ENCODE measurements around the gene UVRAG. TPM values are rescaled to one million over a fixed set of nuclear protein-coding genes. Genes with fewer than 3 reads are reported as not detected.

UVRAG gene
- total RNA-seq, 2 donors from 2014 or later, result 10.9 to 31.0 TPM

DNA sequence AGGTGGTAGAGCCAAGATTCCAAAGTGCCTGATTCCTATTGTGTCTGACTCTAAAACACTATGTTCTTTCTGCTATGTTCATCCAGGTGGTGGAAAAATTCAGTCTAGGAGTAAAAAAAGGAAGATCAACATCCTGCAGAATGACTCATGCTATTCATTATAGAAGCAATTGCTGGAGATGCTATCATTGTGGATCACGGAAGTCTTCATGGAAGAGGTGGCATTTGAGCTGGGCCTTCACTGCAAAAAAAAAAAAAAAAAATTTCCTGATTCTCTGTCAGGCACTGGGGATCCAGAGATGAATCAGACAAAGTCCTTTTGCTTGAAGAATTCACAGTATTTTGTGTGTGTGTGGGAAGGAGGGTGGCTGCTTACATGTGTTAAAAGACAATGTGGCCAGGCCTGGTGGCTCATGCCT is 1.4 kb upstream of the UVRAG start:
- H3K27ac ChIP-seq, result peak overlapping the region in 3 of 4 donors; percentile 84 to 92 (median 86)
- no peaks in the 10 kb centered on the region for H3K36me3 ChIP-seq (replicated peaks in 1 of 2; ENCODE audit: insufficient read depth in 1 of 2, low read depth in 2 of 2)
- H3K4me3 ChIP-seq, result no peak overlapping the region
- TF ChIP-seq, protein P1, sequence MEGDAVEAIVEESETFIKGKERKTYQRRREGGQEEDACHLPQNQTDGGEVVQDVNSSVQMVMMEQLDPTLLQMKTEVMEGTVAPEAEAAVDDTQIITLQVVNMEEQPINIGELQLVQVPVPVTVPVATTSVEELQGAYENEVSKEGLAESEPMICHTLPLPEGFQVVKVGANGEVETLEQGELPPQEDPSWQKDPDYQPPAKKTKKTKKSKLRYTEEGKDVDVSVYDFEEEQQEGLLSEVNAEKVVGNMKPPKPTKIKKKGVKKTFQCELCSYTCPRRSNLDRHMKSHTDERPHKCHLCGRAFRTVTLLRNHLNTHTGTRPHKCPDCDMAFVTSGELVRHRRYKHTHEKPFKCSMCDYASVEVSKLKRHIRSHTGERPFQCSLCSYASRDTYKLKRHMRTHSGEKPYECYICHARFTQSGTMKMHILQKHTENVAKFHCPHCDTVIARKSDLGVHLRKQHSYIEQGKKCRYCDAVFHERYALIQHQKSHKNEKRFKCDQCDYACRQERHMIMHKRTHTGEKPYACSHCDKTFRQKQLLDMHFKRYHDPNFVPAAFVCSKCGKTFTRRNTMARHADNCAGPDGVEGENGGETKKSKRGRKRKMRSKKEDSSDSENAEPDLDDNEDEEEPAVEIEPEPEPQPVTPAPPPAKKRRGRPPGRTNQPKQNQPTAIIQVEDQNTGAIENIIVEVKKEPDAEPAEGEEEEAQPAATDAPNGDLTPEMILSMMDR (IDR thresholded peaks at IDR 0.05), result no peak
- no peaks in the 10 kb centered on the region for H3K27me3 ChIP-seq
- peaks cover 18% of the 10 kb centered on the region for H3K4me1 ChIP-seq
- no peaks in the 10 kb centered on the region for H3K9me3 ChIP-seq
- DNase-seq (no peak), ATAC-seq (no peak)
- WGBS, 2 donors, result 69 to 79% methylated on average over 1 of the region's 1 CpG
- intact Hi-C loops (cut with DNase I), result no loop called here

DNA sequence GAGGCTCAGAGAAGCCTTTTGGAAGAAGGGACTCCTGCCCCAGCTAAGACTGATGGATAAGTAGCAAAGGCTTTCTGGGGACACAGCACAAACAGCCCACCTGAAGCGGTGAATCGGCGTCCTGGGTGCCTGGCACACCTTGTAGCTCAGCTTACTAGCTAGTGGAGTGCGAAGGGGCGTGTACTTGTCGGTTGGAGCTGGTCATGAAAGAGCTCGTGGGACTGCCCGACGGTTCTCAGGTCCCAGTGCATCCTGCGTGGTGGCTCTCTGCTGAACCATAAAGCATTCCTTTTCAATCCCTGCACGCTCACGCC is 690 bp upstream of the UVRAG start:
- ATAC-seq (peak; percentile 36), DNase-seq (no peak)
- peak overlapping the region; percentile 53 to 92 (median 85) for H3K27ac ChIP-seq
- H3K4me1 ChIP-seq, result peaks cover 18% of the 10 kb centered on the region
- intact Hi-C loops (cut with DNase I), result no loop called here
- WGBS, 2 donors, result 0 to 1% methylated on average over 11 to 12 of the region's 12 CpGs
- no peaks in the 10 kb centered on the region for H3K27me3 ChIP-seq
- H3K36me3 ChIP-seq (replicated peaks in 1 of 2; ENCODE audit: insufficient read depth in 1 of 2, low read depth in 2 of 2), result no peaks in the 10 kb centered on the region
- peak overlapping the region in 1 of 2 donors; percentile 93 for H3K4me3 ChIP-seq
- TF ChIP-seq, protein P1 (IDR thresholded peaks at IDR 0.05), result no peak
- TF ChIP-seq POLR2A (IDR thresholded peaks at IDR 0.05), result no peak
- H3K9me3 ChIP-seq, result no peaks in the 10 kb centered on the region

GRCh38 chr11:75815345-75816168 is 547 bp downstream of the UVRAG start:
- 0 to 1% methylated on average over 19 to 43 of the region's 60 CpGs for WGBS, 2 donors
- peak overlapping the region; percentile 63 to 92 (median 85) for H3K27ac ChIP-seq
- intact Hi-C loops (cut with DNase I), result no loop called here
- DNase-seq (peak in 3 of 4 donors; percentile 54 to 60 (median 57)), ATAC-seq (peak; percentile 28)
- no peaks in the 10 kb centered on the region for H3K36me3 ChIP-seq (replicated peaks in 1 of 2; ENCODE audit: insufficient read depth in 1 of 2, low read depth in 2 of 2)
- TF ChIP-seq POLR2A (IDR thresholded peaks at IDR 0.05), result peak in 2 of 3 donors; percentile 32 to 47
- TF ChIP-seq, protein P1 (IDR thresholded peaks at IDR 0.05), result no peak
- H3K27me3 ChIP-seq, result no peaks in the 10 kb centered on the region
- peak overlapping the region; percentile 73 to 93 for H3K4me3 ChIP-seq
- no peaks in the 10 kb centered on the region for H3K9me3 ChIP-seq
- peaks cover 18% of the 10 kb centered on the region for H3K4me1 ChIP-seq

GRCh38 chr11:75816561-75817239 is 1.7 kb downstream of the UVRAG start:
- intact Hi-C loops (cut with DNase I), result no loop called here
- TF ChIP-seq POLR2A (IDR thresholded peaks at IDR 0.05), result no peak
- TF ChIP-seq, protein P1 (IDR thresholded peaks at IDR 0.05), result no peak
- no peak for DNase-seq
- no peak for ATAC-seq
- H3K27ac ChIP-seq, result no peak overlapping the region
- WGBS, 2 donors, result 42 to 50% methylated on average over 6 of the region's 6 CpGs
- H3K27me3 ChIP-seq, result no peaks in the 10 kb centered on the region
- peaks cover 18% of the 10 kb centered on the region for H3K4me1 ChIP-seq
- H3K4me3 ChIP-seq, result no peak overlapping the region
- no peaks in the 10 kb centered on the region for H3K9me3 ChIP-seq
- H3K36me3 ChIP-seq (replicated peaks in 1 of 2; ENCODE audit: insufficient read depth in 1 of 2, low read depth in 2 of 2), result no peaks in the 10 kb centered on the region
